Nephron progenitor cell (in vitro differentiated cells): Measurements from ENCODE around the gene EVI5L.
A peak's percentile ranks its signal among the peaks of the same experiment; 100 is the strongest.

Source experiments
- DNase-seq: peaks from one replicate; pipeline ENCODE4 v3.0.0; 2021
- H3K27ac Mint-ChIP-seq: 2 replicates; pipeline ENCODE4 v1.8.0; 2021; ENCODE audit warnings: mild to moderate bottlenecking, moderate library complexity, mixed read lengths
- H3K27me3 Mint-ChIP-seq: 2 replicates; pipeline ENCODE4 v1.8.0; 2021; ENCODE audit warnings: mild to moderate bottlenecking, low read depth, mixed read lengths; ENCODE audit not compliant: poor library complexity
- H3K36me3 Mint-ChIP-seq: 2 replicates; pipeline ENCODE4 v1.8.0; 2021; ENCODE audit warnings: low read depth, mixed read lengths
- H3K4me1 Mint-ChIP-seq: 2 replicates; pipeline ENCODE4 v1.8.0; 2021; ENCODE audit warnings: mixed read lengths
- H3K4me3 Mint-ChIP-seq: 2 replicates; pipeline ENCODE4 v1.8.0; 2021; ENCODE audit warnings: mild to moderate bottlenecking, moderate library complexity, mixed read lengths
- H3K9me3 Mint-ChIP-seq: 2 replicates; pipeline ENCODE4 v1.8.0; 2021; ENCODE audit warnings: mild to moderate bottlenecking, moderate library complexity, mixed read lengths
- TF ChIP-seq, protein P1 (sequence below): fragments of 200-600 bp; sonication (generic); IDR thresholded peaks from 2 replicates; pipeline ENCODE4 v1.5.0; 2021; ENCODE audit warnings: antibody characterized with exemption

Gene EVI5L

DNA sequence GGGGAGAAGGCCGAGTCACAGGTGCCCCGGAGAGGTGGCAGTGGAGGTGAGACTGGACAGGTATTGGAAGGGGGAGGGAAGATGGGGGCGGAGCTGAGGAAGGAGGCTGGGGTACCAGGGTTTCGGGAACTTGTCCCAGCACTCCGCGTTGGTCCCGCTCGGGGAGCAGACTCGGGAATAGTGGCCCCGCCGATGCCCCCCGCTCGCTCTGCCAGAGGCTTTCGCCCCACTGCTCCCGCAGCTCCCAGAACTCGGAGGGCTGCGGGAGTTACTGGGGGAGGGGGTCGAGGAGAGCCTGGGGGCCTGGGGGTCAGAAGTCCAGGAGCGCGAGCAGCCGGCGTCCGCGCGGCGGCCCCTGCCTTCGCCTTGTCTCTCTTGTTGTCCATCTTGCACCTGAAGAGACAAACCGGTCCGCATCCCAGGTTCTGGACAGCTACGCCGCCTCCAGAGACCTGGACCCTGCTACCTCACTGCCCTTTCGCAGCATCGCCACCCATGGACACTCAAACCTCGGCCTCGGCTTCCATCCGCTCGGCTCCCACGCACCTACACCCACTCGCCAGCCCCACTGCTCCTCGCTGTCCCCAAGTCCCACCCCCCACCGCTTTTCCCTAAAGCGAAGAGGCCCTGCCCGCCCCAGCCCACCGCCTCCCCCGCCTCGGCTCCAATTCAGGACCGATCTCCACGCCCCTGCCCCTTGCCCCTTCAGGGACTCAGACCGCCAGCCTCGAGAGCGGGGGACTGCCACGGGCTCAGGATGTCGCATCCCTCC is 43.5 kb downstream of the EVI5L start:
- H3K27ac Mint-ChIP-seq, result no peak overlapping the region
- DNase-seq, result peak; percentile 57
- no peaks in the 10 kb centered on the region for H3K36me3 Mint-ChIP-seq
- H3K27me3 Mint-ChIP-seq, result peaks cover 61% of the 10 kb centered on the region
- TF ChIP-seq, protein P1, sequence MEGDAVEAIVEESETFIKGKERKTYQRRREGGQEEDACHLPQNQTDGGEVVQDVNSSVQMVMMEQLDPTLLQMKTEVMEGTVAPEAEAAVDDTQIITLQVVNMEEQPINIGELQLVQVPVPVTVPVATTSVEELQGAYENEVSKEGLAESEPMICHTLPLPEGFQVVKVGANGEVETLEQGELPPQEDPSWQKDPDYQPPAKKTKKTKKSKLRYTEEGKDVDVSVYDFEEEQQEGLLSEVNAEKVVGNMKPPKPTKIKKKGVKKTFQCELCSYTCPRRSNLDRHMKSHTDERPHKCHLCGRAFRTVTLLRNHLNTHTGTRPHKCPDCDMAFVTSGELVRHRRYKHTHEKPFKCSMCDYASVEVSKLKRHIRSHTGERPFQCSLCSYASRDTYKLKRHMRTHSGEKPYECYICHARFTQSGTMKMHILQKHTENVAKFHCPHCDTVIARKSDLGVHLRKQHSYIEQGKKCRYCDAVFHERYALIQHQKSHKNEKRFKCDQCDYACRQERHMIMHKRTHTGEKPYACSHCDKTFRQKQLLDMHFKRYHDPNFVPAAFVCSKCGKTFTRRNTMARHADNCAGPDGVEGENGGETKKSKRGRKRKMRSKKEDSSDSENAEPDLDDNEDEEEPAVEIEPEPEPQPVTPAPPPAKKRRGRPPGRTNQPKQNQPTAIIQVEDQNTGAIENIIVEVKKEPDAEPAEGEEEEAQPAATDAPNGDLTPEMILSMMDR, result no peak
- H3K4me1 Mint-ChIP-seq, result peaks cover 22% of the 10 kb centered on the region
- H3K9me3 Mint-ChIP-seq, result no peaks in the 10 kb centered on the region
- H3K4me3 Mint-ChIP-seq, result peak overlapping the region; percentile 87

DNA sequence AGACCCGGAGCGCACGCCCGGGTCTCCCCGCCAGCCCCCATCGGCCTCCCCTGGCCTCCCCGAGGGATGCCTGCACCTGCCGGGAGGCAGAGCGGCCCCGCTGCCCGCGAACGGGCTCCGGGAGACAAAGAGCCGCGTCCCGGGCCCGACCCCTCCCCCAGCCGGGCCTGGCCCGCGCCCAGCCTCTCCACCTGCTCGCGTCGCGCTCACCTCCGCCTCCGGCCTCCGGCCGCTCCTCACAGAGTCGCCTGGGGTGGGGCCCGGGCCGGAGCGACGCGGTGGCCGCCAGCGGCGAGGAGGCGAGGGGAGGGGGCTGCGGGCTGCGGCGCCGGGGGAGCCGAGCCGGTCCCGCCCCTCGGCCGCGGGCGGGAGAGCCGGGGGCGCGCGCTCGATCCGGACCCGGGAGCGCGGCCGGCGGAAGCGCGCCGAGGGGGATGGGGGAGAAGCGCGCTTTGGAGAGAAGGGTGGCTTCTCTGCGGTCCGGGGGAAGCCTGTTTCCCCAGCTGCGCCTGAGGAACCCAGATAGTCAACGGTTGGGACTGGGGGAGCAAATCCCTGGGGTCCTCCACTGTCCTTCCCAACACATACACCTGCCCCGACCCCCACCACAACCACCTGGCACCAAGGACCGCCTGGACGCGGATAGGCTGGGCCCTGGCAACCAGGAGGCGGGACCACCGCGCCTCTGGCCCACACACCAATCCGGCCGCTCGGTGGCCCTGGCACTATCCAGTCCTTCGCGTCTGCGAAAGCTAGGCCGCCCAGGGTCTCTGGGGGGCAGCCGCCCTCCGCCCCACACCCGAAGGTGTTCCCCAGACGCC is 44.3 kb downstream of the EVI5L start, which contains the start of gene PRR36:
TSS of gene PRR36 (minus strand) at position 315 of the 821 bp plus-strand sequence. CDS start 701 bp downstream, outside the sequence.
- H3K4me1 Mint-ChIP-seq, result peaks cover 22% of the 10 kb centered on the region
- peak within 1 kb of the TSS; percentile 87 for H3K4me3 Mint-ChIP-seq
- DNase-seq, result peak; percentile 77
- no peaks in the 10 kb centered on the region for H3K36me3 Mint-ChIP-seq
- TF ChIP-seq, protein P1, result no peak
- H3K27me3 Mint-ChIP-seq, result peaks cover 56% of the 10 kb centered on the region
- no peak within 1 kb of the TSS for H3K27ac Mint-ChIP-seq
- H3K9me3 Mint-ChIP-seq, result no peaks in the 10 kb centered on the region

DNA sequence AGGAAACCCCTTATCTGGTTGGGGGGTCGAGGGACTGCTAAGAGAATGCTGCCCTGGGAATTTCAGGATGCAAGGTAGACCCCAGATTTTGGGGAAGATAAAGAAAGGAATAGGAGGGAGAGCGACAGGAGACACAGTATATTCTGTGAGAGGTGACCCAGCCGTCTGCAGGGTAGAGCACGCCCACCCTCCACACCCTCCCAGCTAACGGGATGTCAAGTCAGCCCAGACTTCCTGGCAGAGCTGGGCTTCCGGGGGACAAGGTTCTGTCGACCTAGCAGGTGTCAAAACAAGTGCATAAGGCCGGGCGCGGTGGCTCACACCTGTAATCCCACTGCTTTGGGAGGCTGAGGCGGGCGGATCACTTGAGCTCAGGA is 44.9 kb downstream of the EVI5L start:
- Mint-ChIP-seq H3K27me3 (peaks cover 56% of the 10 kb centered on the region), H3K36me3 (no peaks in the 10 kb centered on the region), H3K4me3 (peak overlapping the region; percentile 75), H3K27ac (no peak overlapping the region), H3K4me1 (peaks cover 22% of the 10 kb centered on the region), H3K9me3 (no peaks in the 10 kb centered on the region)
- DNase-seq, result no peak
- TF ChIP-seq, protein P1, result no peak

DNA sequence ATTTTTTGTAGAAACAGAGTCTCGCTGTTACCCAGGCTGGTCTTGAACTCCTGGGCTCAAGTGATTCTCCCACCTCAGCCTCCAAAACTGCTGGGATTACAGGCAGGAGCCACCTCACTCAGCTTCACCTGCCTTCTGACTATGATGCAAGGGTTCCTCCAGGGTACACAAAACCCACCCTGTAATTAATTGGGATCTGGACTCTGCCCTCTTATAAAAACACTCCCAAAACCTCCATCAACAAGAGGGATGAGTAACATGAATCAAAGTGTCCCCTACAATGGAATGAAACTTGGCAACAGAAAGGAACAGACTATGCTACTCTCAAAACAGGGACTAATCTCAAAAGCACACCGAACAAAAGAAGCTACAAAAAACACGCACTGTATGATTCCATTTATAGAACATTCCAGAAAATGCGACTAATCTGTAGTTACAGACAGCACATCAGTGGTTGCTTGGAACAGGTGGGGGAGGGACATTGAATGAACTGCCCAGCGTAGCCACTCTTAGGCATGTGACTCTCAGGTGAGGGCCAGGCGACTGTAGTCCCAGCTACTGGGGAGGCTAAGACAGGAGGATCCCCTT is 47.3 kb downstream of the EVI5L start:
- TF ChIP-seq, protein P1, result no peak
- no peak overlapping the region for H3K27ac Mint-ChIP-seq
- no peaks in the 10 kb centered on the region for H3K36me3 Mint-ChIP-seq
- DNase-seq, result no peak
- no peak overlapping the region for H3K4me3 Mint-ChIP-seq
- H3K27me3 Mint-ChIP-seq, result peaks cover 50% of the 10 kb centered on the region
- no peaks in the 10 kb centered on the region for H3K9me3 Mint-ChIP-seq
- peaks cover 5% of the 10 kb centered on the region for H3K4me1 Mint-ChIP-seq

DNA sequence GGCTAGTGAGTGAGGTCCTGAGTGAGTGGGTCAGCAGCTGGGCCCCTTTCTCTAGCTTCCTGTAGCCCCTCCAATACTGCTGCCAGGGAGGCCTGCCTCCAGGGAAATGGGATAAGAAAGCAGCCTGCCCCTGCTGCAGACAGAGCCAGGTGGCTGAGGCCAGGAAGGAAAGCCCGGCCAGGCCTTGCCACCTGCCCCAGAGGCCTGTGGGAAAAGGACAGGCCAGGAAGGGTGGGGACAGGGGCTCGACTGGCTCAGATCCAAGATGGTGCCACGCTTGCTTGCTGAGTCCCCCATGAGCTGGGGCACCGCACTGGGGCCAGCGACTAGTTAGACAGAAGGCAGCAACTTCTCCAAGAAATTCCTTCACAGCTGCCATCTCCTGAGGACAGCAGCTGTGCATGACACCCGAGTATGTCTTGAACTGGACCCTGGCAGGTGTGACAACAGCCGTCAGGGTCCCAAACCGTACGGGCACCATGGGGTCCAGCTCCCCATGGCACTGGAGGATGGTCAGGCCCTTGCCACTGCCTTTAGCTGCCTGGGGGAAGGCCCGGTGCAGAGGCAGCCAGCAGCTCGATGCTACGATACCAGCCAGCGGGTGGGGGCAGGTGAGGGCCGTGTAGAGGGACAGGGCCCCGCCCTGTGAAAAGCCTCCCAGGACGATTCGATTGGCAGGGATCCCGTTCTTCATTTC is 49.2 kb downstream of the EVI5L start:
- TF ChIP-seq, protein P1, result no peak
- Mint-ChIP-seq H3K4me3 (no peak overlapping the region), H3K9me3 (no peaks in the 10 kb centered on the region)

More for the DNA sequence above, 49.2 kb downstream of the EVI5L start:
- peaks cover 44% of the 10 kb centered on the region for H3K27me3 Mint-ChIP-seq
- H3K4me1 Mint-ChIP-seq, result peaks cover 4% of the 10 kb centered on the region
- H3K27ac Mint-ChIP-seq, result peak overlapping the region; percentile 48
- H3K36me3 Mint-ChIP-seq, result no peaks in the 10 kb centered on the region
- DNase-seq, result no peak
